ENCODE results near the gene TINCR. TPM values are rescaled to one million over a fixed set of nuclear protein-coding genes. Genes with fewer than 3 reads are reported as not detected.

Gene TINCR
- total RNA-seq, 1 experiment from 2014 or later: 2.3 TPM

GRCh38 chr19:5545051-5545450 lies 22.7 kb downstream of the TINCR start:
- in situ Hi-C loops (cut with HindIII; ENCODE audit: low pct_unique_long_range_greater_than_20kb, low sequenced_read_pairs) (no loop called here), intact Hi-C loops (cut with micrococcal nuclease; ENCODE audit: unreplicated experiment) (no loop called here)
- ChIA-PET CTCF (no interaction called here), POLR2A (no interaction called here)
- no peaks in the 10 kb centered on the region for H3K36me3 ChIP-seq (ENCODE audit: control insufficient read depth, insufficient read depth, low read length)
- H3K9me3 ChIP-seq (ENCODE audit: control insufficient read depth, insufficient read depth, low read depth, low read length): no peaks in the 10 kb centered on the region
- H3K4me3 ChIP-seq (ENCODE audit: low read depth in 2 of 2, low read length in 2 of 2): no peak overlapping the region
- no peaks in the 10 kb centered on the region for H3K4me1 ChIP-seq (ENCODE audit: control insufficient read depth, insufficient read depth, low read length)
- ATAC-seq (no peak), DNase-seq (ENCODE audit: low read depth, low spot score) (no peak)
- no peak for TF ChIP-seq POLR2AphosphoS5 (IDR thresholded peaks at IDR 0.05; ENCODE audit: low read depth, low read length)
- no peak for TF ChIP-seq CTCF (IDR thresholded peaks at IDR 0.05)
- no peak for TF ChIP-seq SIN3A (IDR thresholded peaks at IDR 0.05; ENCODE audit: borderline replicate concordance, insufficient read depth, low read depth, low read length)
- BruUV-seq (replicated peaks): no TSS peak
- H3K27me3 ChIP-seq (ENCODE audit: control insufficient read depth, insufficient read depth, low read length): no peaks in the 10 kb centered on the region
- no peak overlapping the region for H3K27ac ChIP-seq (ENCODE audit: low read length)

GRCh38 chr19:5542665-5543064 lies 25.1 kb downstream of the TINCR start:
- H3K4me1 ChIP-seq (ENCODE audit: control insufficient read depth, insufficient read depth, low read length): no peaks in the 10 kb centered on the region
- ATAC-seq (no peak), DNase-seq (ENCODE audit: low read depth, low spot score) (no peak)
- H3K4me3 ChIP-seq (ENCODE audit: low read depth in 2 of 2, low read length in 2 of 2): no peak overlapping the region
- intact Hi-C loops (cut with micrococcal nuclease; ENCODE audit: unreplicated experiment) (no loop called here), in situ Hi-C loops (cut with HindIII; ENCODE audit: low pct_unique_long_range_greater_than_20kb, low sequenced_read_pairs) (no loop called here)
- no peak; the same call in 1 of the 2 replicates for TF ChIP-seq CTCF (IDR thresholded peaks at IDR 0.05)
- no peak for TF ChIP-seq SIN3A (IDR thresholded peaks at IDR 0.05; ENCODE audit: borderline replicate concordance, insufficient read depth, low read depth, low read length)
- no peak for TF ChIP-seq POLR2AphosphoS5 (IDR thresholded peaks at IDR 0.05; ENCODE audit: low read depth, low read length)
- H3K27ac ChIP-seq (ENCODE audit: low read length): no peak overlapping the region
- no peaks in the 10 kb centered on the region for H3K27me3 ChIP-seq (ENCODE audit: control insufficient read depth, insufficient read depth, low read length)
- CTCF ChIA-PET: interaction anchor here (0.7 kb wide), 1 partner anchor 42 kb away, joined by 4 read pairs; no protein-coding TSS in a partner anchor
- POLR2A ChIA-PET: no interaction called here
- no TSS peak for BruUV-seq (replicated peaks)
- no peaks in the 10 kb centered on the region for H3K9me3 ChIP-seq (ENCODE audit: control insufficient read depth, insufficient read depth, low read depth, low read length)
- no peaks in the 10 kb centered on the region for H3K36me3 ChIP-seq (ENCODE audit: control insufficient read depth, insufficient read depth, low read length)

GRCh38 chr19:5541456-5541855 lies 26.3 kb downstream of the TINCR start:
- DNase-seq (ENCODE audit: low read depth, low spot score): no peak
- H3K4me1 ChIP-seq (ENCODE audit: control insufficient read depth, insufficient read depth, low read length): peaks cover 2% of the 10 kb centered on the region; the same call in 1 of the 2 replicates
- ChIA-PET POLR2A (interaction anchor here (0.7 kb wide), 1 partner anchor 97 kb away, joined by 4 read pairs; no protein-coding TSS in a partner anchor), CTCF (interaction anchor here (0.6 kb wide), 1 partner anchor 32 kb away, joined by 4 read pairs; no protein-coding TSS in a partner anchor)
- no peak overlapping the region for H3K4me3 ChIP-seq (ENCODE audit: low read depth in 2 of 2, low read length in 2 of 2)
- no peaks in the 10 kb centered on the region for H3K9me3 ChIP-seq (ENCODE audit: control insufficient read depth, insufficient read depth, low read depth, low read length)
- no peaks in the 10 kb centered on the region for H3K36me3 ChIP-seq (ENCODE audit: control insufficient read depth, insufficient read depth, low read length)
- H3K27me3 ChIP-seq (ENCODE audit: control insufficient read depth, insufficient read depth, low read length): no peaks in the 10 kb centered on the region
- BruUV-seq (replicated peaks): no TSS peak
- TF ChIP-seq CTCF (IDR thresholded peaks at IDR 0.05): no peak
- no peak for TF ChIP-seq TCF7L2 (IDR thresholded peaks at IDR 0.05; ENCODE audit: low read depth, low read length)
- no peak for TF ChIP-seq POLR2AphosphoS5 (IDR thresholded peaks at IDR 0.05; ENCODE audit: low read depth, low read length)
- TF ChIP-seq SIN3A (IDR thresholded peaks at IDR 0.05; ENCODE audit: borderline replicate concordance, insufficient read depth, low read depth, low read length): no peak
- TF ChIP-seq REST (IDR thresholded peaks at IDR 0.05; ENCODE audit: insufficient read depth in 1 of 2, low read depth in 2 of 2, low read length in 1 of 2): no peak
- ATAC-seq: no peak
- intact Hi-C loops (cut with micrococcal nuclease; ENCODE audit: unreplicated experiment): no loop called here
- no peak overlapping the region for H3K27ac ChIP-seq (ENCODE audit: low read length)
- in situ Hi-C loops (cut with HindIII; ENCODE audit: low pct_unique_long_range_greater_than_20kb, low sequenced_read_pairs): no loop called here
